NB4 (cell line): ENCODE results near the gene DERA.

ENCODE experiments used
- DNase-seq: peaks from one replicate; pipeline ENCODE4 v3.0.0; 2010; ENCODE audit warnings: low read depth
- H3K4me3 ChIP-seq: one replicate; pipeline ENCODE4 v1.5.1; 2011; ENCODE audit warnings: mild to moderate bottlenecking, low read depth, low read length, moderate library complexity
- CTCF ChIP-seq: IDR thresholded peaks from one replicate; pipeline ENCODE4 v1.5.1; 2012; ENCODE audit warnings: low read depth, low read length
- MYC ChIP-seq: IDR thresholded peaks from 2 replicates; pipeline ENCODE4 v1.6.1; 2011; ENCODE audit warnings: low read depth, low read length
- POLR2A ChIP-seq: IDR thresholded peaks from 2 replicates; pipeline ENCODE4 v1.6.1; 2011; ENCODE audit warnings: mild to moderate bottlenecking; ENCODE audit not compliant: insufficient read length; ENCODE audit errors: extremely low read depth
- TF ChIP-seq, protein P1 (sequence below): IDR thresholded peaks from 2 replicates; pipeline ENCODE4 v1.6.1; 2011; ENCODE audit warnings: low read depth, low read length

Gene DERA

GRCh38 chr12:15996948-15997347, 85.8 kb downstream of the DERA start:
- no peak for TF ChIP-seq POLR2A
- TF ChIP-seq, protein P1, sequence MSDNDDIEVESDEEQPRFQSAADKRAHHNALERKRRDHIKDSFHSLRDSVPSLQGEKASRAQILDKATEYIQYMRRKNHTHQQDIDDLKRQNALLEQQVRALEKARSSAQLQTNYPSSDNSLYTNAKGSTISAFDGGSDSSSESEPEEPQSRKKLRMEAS = no peak
- no peak for DNase-seq
- no peak overlapping the region for H3K4me3 ChIP-seq

DNA sequence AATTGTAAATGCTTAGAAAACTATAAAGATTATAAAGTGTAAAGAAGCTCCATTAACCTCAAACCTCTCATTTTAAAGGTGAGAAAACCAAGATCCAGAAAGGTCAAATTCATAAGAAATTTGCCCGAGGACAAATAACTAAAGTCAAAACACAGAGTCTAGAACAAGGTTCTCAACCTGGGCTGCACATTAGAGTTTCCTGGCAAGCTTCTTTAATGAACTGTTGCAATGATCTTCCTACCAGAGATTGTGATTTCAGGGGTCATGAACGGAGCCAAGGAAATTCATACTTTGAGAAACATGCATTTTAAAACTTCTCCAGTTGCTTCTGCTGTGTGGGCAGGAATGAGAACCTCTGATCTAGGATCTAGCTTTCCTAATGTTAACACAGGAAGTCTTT, 86.8 kb downstream of the DERA start:
- H3K4me3 ChIP-seq = no peak overlapping the region
- TF ChIP-seq POLR2A (no peak), MYC (no peak), CTCF (no peak)
- TF ChIP-seq, protein P1 = no peak
- no peak for DNase-seq

DNA sequence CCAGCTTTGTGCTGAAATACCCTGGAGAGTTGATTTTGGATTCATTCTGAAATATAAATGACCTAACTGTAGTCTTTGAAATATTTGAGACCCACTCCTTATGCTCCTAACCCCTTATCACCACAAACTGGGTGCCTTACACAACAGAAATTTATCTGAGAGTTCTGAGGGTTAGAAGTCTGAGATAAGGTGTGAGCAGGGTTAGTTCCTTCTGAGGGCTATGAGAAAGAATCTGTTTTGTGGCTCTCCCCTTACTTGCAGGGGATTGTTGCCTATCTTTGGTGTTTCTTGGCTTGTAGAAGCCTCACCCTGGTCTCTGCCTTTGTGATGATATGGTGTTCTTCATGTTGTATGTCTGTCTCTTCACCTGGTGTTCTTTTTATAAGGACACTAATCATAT, 91.7 kb downstream of the DERA start:
- no peak for TF ChIP-seq MYC
- no peak for TF ChIP-seq POLR2A
- TF ChIP-seq, protein P1 = no peak
- TF ChIP-seq CTCF = no peak
- no peak for DNase-seq
- no peak overlapping the region for H3K4me3 ChIP-seq

DNA sequence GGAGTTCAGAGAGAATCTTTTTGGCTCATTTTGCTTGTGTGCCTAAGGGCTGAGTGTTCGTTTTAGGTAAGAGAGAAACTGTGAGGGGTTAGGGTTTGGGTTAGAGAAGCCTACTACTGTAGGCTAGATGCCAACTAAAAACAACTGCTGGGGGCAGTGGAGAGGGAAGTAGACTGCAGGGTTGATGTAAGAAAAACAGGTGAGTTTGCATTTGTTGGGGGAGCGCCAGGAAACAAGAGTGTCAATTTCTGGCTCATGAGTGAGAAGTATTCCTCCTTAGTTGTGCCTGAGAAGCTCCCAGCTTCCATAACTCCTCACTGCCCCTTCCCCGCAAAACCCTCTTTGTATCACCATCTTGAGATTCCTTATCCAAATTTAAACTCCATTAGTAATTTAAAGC, 92.3 kb downstream of the DERA start:
- TF ChIP-seq CTCF = no peak
- TF ChIP-seq, protein P1 = no peak
- TF ChIP-seq POLR2A = no peak
- TF ChIP-seq MYC = no peak
- no peak overlapping the region for H3K4me3 ChIP-seq
- DNase-seq = no peak

DNA sequence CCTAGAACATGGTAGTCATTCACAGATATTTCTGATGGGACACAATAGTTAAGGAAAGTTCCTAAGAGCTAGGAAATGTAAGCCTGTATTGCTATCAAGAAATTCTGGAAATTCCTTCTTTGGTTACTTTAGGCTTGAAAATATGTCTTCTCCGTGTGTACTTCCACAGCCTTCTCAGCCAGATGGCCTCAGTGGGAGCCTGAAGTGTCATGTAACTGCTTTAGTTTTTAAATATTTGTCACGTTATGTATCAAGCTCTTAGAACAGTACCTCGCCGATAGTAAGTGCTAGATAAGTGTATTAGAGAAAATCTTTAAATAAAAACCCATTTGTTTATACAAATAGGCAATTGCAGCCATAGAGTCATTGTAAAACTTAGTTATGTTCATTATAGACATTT, 95.6 kb downstream of the DERA start:
- DNase-seq = no peak
- TF ChIP-seq MYC (no peak), CTCF (no peak)
- no peak overlapping the region for H3K4me3 ChIP-seq

- TF ChIP-seq CTCF (no peak), MYC (no peak), POLR2A (no peak)
- TF ChIP-seq, protein P1 = no peak
- DNase-seq = peak; percentile 4
- no peak overlapping the region for H3K4me3 ChIP-seq
Measured at GRCh38 chr12:16008421-16008824, 97.3 kb downstream of the DERA start.
